HG03196 (cell line): ENCODE measurements around the gene SCNM1.
"Not testable (repeated sequence)": the region's sequence is repeated elsewhere in the genome, so short reads cannot be mapped to it uniquely, and the experiment has no call there.

Source experiments
- ATAC-seq: cut with Tn5 transposase; IDR thresholded peaks from one replicate; pipeline ENCODE4 v1.9.1; 2021; ENCODE audit not compliant: unreplicated experiment

Gene SCNM1

GRCh38 chr1:151146412-151147131 is 19.4 kb upstream of the SCNM1 start, which contains the start of gene SEMA6C:
Gene SEMA6C, minus strand, starts transcription at chr1:151146631. Its CDS starts 4,010 bp downstream, at chr1:151142621.
- ATAC-seq, result peak; percentile 95

- ATAC-seq, result no peak
These were observed 18.8 kb upstream of the SCNM1 start for GRCh38 chr1:151147132-151147503.

- no peak for ATAC-seq
These were observed 18.3 kb upstream of the SCNM1 start for GRCh38 chr1:151147665-151148064.

- ATAC-seq, result peak; percentile 68
These were observed 9.5 kb upstream of the SCNM1 start, which contains the start of gene TNFAIP8L2 for GRCh38 chr1:151156515-151156819. Gene TNFAIP8L2, plus strand, starts transcription at chr1:151156649. Its CDS starts 2,049 bp downstream, at chr1:151158698.

- no peak for ATAC-seq
These were observed 8.8 kb upstream of the SCNM1 start for GRCh38 chr1:151157067-151157531.

GRCh38 chr1:151158326-151158725 is 7.6 kb upstream of the SCNM1 start:
- ATAC-seq, result no peak

GRCh38 chr1:151158751-151159251 is 7.1 kb upstream of the SCNM1 start:
- ATAC-seq, result no peak

- ATAC-seq, result no peak
These were observed 6.6 kb upstream of the SCNM1 start for GRCh38 chr1:151159373-151159772.

GRCh38 chr1:151164732-151165280 is 1.1 kb upstream of the SCNM1 start:
- ATAC-seq, result no peak

- ATAC-seq, result no peak
These were observed 635 bp upstream of the SCNM1 start for GRCh38 chr1:151165281-151165737.

GRCh38 chr1:151166505-151166956 is 587 bp downstream of the SCNM1 start:
- no peak for ATAC-seq

- ATAC-seq, result no peak
These were observed 1.2 kb downstream of the SCNM1 start for GRCh38 chr1:151167116-151167515.

GRCh38 chr1:151171190-151171589 is 5.2 kb downstream of the SCNM1 start:
- no peak for ATAC-seq

- no peak for ATAC-seq
These were observed 9.2 kb downstream of the SCNM1 start for GRCh38 chr1:151175041-151175741.

- no peak for ATAC-seq
These were observed 9.9 kb downstream of the SCNM1 start, which contains the start of gene TMOD4 for GRCh38 chr1:151175863-151176262. Gene TMOD4, minus strand, starts transcription at chr1:151175981. Its CDS starts 1,106 bp downstream, at chr1:151174875.

- no peak for ATAC-seq
These were observed 10.6 kb downstream of the SCNM1 start for GRCh38 chr1:151176514-151177045.

GRCh38 chr1:151184211-151184610 is 18.3 kb downstream of the SCNM1 start:
- ATAC-seq, result no peak

GRCh38 chr1:151187205-151187604 is 21.3 kb downstream of the SCNM1 start:
- no peak for ATAC-seq

- not testable (repeated sequence) for ATAC-seq
These were observed 22.7 kb downstream of the SCNM1 start for GRCh38 chr1:151188667-151189066.

- peak; percentile 73 for ATAC-seq
These were observed 23.9 kb downstream of the SCNM1 start, which contains the start of gene VPS72 for GRCh38 chr1:151189637-151190445. Gene VPS72, minus strand, starts transcription at chr1:151190197. Its CDS starts 76 bp downstream, at chr1:151190121.
